Measurements from ENCODE around the gene STPG1. TPM values are rescaled to one million over a fixed set of nuclear protein-coding genes. Genes with fewer than 3 reads are reported as not detected.

The STPG1 gene
- total and polyA plus RNA-seq, 2 of the 13 experiments (the other 11 are each of a cell fraction or from before 2014, with no cell fraction given), result 3.4 to 4.3 TPM

- no peak for TF ChIP-seq ZNF646 (CRISPR knock-in tag; IDR thresholded peaks at IDR 0.05)
- no peak; the same call in 1 of the 2 replicates for TF ChIP-seq KDM5A (IDR thresholded peaks at IDR 0.05; ENCODE audit: borderline replicate concordance, low read length)
- peak; percentile 17; the same call in 1 of the 2 replicates for TF ChIP-seq HOXA3 (CRISPR knock-in tag; IDR thresholded peaks at IDR 0.05)
- TF ChIP-seq, protein P1, sequence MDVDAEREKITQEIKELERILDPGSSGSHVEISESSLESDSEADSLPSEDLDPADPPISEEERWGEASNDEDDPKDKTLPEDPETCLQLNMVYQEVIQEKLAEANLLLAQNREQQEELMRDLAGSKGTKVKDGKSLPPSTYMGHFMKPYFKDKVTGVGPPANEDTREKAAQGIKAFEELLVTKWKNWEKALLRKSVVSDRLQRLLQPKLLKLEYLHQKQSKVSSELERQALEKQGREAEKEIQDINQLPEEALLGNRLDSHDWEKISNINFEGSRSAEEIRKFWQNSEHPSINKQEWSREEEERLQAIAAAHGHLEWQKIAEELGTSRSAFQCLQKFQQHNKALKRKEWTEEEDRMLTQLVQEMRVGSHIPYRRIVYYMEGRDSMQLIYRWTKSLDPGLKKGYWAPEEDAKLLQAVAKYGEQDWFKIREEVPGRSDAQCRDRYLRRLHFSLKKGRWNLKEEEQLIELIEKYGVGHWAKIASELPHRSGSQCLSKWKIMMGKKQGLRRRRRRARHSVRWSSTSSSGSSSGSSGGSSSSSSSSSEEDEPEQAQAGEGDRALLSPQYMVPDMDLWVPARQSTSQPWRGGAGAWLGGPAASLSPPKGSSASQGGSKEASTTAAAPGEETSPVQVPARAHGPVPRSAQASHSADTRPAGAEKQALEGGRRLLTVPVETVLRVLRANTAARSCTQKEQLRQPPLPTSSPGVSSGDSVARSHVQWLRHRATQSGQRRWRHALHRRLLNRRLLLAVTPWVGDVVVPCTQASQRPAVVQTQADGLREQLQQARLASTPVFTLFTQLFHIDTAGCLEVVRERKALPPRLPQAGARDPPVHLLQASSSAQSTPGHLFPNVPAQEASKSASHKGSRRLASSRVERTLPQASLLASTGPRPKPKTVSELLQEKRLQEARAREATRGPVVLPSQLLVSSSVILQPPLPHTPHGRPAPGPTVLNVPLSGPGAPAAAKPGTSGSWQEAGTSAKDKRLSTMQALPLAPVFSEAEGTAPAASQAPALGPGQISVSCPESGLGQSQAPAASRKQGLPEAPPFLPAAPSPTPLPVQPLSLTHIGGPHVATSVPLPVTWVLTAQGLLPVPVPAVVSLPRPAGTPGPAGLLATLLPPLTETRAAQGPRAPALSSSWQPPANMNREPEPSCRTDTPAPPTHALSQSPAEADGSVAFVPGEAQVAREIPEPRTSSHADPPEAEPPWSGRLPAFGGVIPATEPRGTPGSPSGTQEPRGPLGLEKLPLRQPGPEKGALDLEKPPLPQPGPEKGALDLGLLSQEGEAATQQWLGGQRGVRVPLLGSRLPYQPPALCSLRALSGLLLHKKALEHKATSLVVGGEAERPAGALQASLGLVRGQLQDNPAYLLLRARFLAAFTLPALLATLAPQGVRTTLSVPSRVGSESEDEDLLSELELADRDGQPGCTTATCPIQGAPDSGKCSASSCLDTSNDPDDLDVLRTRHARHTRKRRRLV (CRISPR knock-in tag; IDR thresholded peaks at IDR 0.05), result no peak
- peak; percentile 8; the same call in 1 of the 2 replicates for TF ChIP-seq HINFP (CRISPR knock-in tag; IDR thresholded peaks at IDR 0.05; ENCODE audit: low read depth)
- peak; percentile 63; the same call in 1 of the 2 replicates for TF ChIP-seq MXD4 (CRISPR knock-in tag; IDR thresholded peaks at IDR 0.05)
- no peak for TF ChIP-seq FUBP1 (CRISPR knock-in tag; IDR thresholded peaks at IDR 0.05; ENCODE audit: borderline replicate concordance)
- TF ChIP-seq, protein P2, sequence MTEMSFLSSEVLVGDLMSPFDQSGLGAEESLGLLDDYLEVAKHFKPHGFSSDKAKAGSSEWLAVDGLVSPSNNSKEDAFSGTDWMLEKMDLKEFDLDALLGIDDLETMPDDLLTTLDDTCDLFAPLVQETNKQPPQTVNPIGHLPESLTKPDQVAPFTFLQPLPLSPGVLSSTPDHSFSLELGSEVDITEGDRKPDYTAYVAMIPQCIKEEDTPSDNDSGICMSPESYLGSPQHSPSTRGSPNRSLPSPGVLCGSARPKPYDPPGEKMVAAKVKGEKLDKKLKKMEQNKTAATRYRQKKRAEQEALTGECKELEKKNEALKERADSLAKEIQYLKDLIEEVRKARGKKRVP (CRISPR knock-in tag; IDR thresholded peaks at IDR 0.05), result no peak
- TF ChIP-seq, protein P3, sequence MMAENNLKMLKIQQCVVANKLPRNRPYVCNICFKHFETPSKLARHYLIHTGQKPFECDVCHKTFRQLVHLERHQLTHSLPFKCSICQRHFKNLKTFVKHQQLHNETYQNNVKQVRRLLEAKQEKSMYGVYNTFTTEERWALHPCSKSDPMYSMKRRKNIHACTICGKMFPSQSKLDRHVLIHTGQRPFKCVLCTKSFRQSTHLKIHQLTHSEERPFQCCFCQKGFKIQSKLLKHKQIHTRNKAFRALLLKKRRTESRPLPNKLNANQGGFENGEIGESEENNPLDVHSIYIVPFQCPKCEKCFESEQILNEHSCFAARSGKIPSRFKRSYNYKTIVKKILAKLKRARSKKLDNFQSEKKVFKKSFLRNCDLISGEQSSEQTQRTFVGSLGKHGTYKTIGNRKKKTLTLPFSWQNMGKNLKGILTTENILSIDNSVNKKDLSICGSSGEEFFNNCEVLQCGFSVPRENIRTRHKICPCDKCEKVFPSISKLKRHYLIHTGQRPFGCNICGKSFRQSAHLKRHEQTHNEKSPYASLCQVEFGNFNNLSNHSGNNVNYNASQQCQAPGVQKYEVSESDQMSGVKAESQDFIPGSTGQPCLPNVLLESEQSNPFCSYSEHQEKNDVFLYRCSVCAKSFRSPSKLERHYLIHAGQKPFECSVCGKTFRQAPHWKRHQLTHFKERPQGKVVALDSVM (CRISPR knock-in tag; IDR thresholded peaks at IDR 0.05), result peak; percentile 91
Observed at GRCh38 chr1:24415334-24415909, 1.8 kb upstream of the STPG1 start, which contains the start of gene NIPAL3 (continued).

All from HepG2 (cell line).